ENCODE measurements around the gene MVB12B.

GRCh38 chr9:126417684-126418083, 91.1 kb downstream of the MVB12B start:
- TF ChIP-seq CTCF (IDR thresholded peaks at IDR 0.05) (no peak), POLR2A (IDR thresholded peaks at IDR 0.05) (no peak), POLR2AphosphoS5 (IDR thresholded peaks at IDR 0.05; ENCODE audit: insufficient read depth in 1 of 2, low read depth in 1 of 2) (no peak)

Data from vagina (tissue), 2 donors.